Activated naive CD4-positive, alpha-beta T cell treated with anti-CD3 and anti-CD28 coated beads, Interleukin-2, amount 10 ng/mL, durations not matched to agents 7 days and 5 days (primary cell): ENCODE results near the gene COG6.

ENCODE experiments used
- CTCF ChIA-PET: fragments of 350-600 bp; sonication (Branson Sonifier 250); formaldehyde crosslinking; loops from one replicate; lab custom pipeline; 2021; ENCODE audit warnings: antibody characterized with exemption; lab: Charles Lee
- DNase-seq: peaks from one replicate; pipeline ENCODE4 v3.0.0-alpha.2; 2020
- H3K27ac Mint-ChIP-seq: one replicate; pipeline ENCODE4 v1.8.0; 2021; ENCODE audit warnings: mild to moderate bottlenecking, moderate library complexity, mixed read lengths
- H3K27me3 Mint-ChIP-seq: one replicate; pipeline ENCODE4 v1.8.0; 2021; ENCODE audit warnings: mild to moderate bottlenecking, mixed read lengths
- H3K36me3 Mint-ChIP-seq: one replicate; pipeline ENCODE4 v1.8.0; 2021; ENCODE audit warnings: mixed read lengths
- H3K4me1 Mint-ChIP-seq: one replicate; pipeline ENCODE4 v1.8.0; 2021; ENCODE audit warnings: mixed read lengths
- H3K4me3 Mint-ChIP-seq: one replicate; pipeline ENCODE4 v1.8.0; 2021; ENCODE audit warnings: mild to moderate bottlenecking, moderate library complexity, mixed read lengths
- H3K9me3 Mint-ChIP-seq: one replicate; pipeline ENCODE4 v1.8.0; 2021; ENCODE audit warnings: mixed read lengths

COG6 gene

GRCh38 chr13:39688699-39689405 is 33.4 kb downstream of the COG6 start:
- Mint-ChIP-seq H3K4me3 (no peak overlapping the region), H3K27ac (no peak overlapping the region), H3K4me1 (peaks cover 9% of the 10 kb centered on the region), H3K9me3 (no peaks in the 10 kb centered on the region), H3K27me3 (no peaks in the 10 kb centered on the region), H3K36me3 (peaks cover 11% of the 10 kb centered on the region)
- CTCF ChIA-PET, result interaction anchor here (0.6 kb wide), 1 partner anchor 1061 kb away, joined by 3 read pairs; no protein-coding TSS in a partner anchor
- DNase-seq, result no peak

GRCh38 chr13:39692660-39693438 is 37.4 kb downstream of the COG6 start:
- H3K36me3 Mint-ChIP-seq, result peaks cover 9% of the 10 kb centered on the region
- H3K4me1 Mint-ChIP-seq, result peaks cover 9% of the 10 kb centered on the region
- H3K27me3 Mint-ChIP-seq, result no peaks in the 10 kb centered on the region
- H3K4me3 Mint-ChIP-seq, result no peak overlapping the region
- CTCF ChIA-PET, result interaction anchor here (0.7 to 1.2 kb wide), 4 partner anchors 9 to 990 kb away, joined by 3 to 4 read pairs (median 4); no protein-coding TSS in a partner anchor
- DNase-seq, result no peak
- no peaks in the 10 kb centered on the region for H3K9me3 Mint-ChIP-seq
- no peak overlapping the region for H3K27ac Mint-ChIP-seq

- CTCF ChIA-PET, result no interaction called here
- H3K27me3 Mint-ChIP-seq, result no peaks in the 10 kb centered on the region
Measured at GRCh38 chr13:39699274-39699673, 43.8 kb downstream of the COG6 start.

GRCh38 chr13:39712626-39713025 is 57.2 kb downstream of the COG6 start:
- Mint-ChIP-seq H3K4me1 (no peaks in the 10 kb centered on the region), H3K9me3 (peaks cover 5% of the 10 kb centered on the region), H3K27me3 (no peaks in the 10 kb centered on the region), H3K27ac (no peak overlapping the region), H3K4me3 (no peak overlapping the region), H3K36me3 (no peaks in the 10 kb centered on the region)
- CTCF ChIA-PET, result no interaction called here
- DNase-seq, result no peak

More at GRCh38 chr13:39699274-39699673, 43.8 kb downstream of the COG6 start:
- no peak for DNase-seq
- Mint-ChIP-seq H3K9me3 (no peaks in the 10 kb centered on the region), H3K4me1 (peaks cover 8% of the 10 kb centered on the region), H3K4me3 (no peak overlapping the region), H3K27ac (no peak overlapping the region), H3K36me3 (peaks cover 1% of the 10 kb centered on the region)

- H3K4me3 Mint-ChIP-seq, result no peak overlapping the region
- no peak for DNase-seq
- no peak overlapping the region for H3K27ac Mint-ChIP-seq
- no peaks in the 10 kb centered on the region for H3K4me1 Mint-ChIP-seq
- CTCF ChIA-PET, result no interaction called here
- H3K27me3 Mint-ChIP-seq, result no peaks in the 10 kb centered on the region
- no peaks in the 10 kb centered on the region for H3K9me3 Mint-ChIP-seq
- peaks cover 26% of the 10 kb centered on the region for H3K36me3 Mint-ChIP-seq
Measured at GRCh38 chr13:39729156-39729555, 73.7 kb downstream of the COG6 start.

GRCh38 chr13:39734952-39735351 is 79.5 kb downstream of the COG6 start:
- Mint-ChIP-seq H3K4me3 (no peak overlapping the region), H3K9me3 (no peaks in the 10 kb centered on the region), H3K27ac (no peak overlapping the region), H3K4me1 (no peaks in the 10 kb centered on the region), H3K27me3 (no peaks in the 10 kb centered on the region), H3K36me3 (peaks cover 23% of the 10 kb centered on the region)
- no peak for DNase-seq
- CTCF ChIA-PET, result no interaction called here

GRCh38 chr13:39737047-39737446 is 81.6 kb downstream of the COG6 start:
- Mint-ChIP-seq H3K27ac (no peak overlapping the region), H3K4me1 (no peaks in the 10 kb centered on the region), H3K36me3 (peaks cover 27% of the 10 kb centered on the region), H3K27me3 (no peaks in the 10 kb centered on the region), H3K4me3 (no peak overlapping the region), H3K9me3 (peaks cover 5% of the 10 kb centered on the region)
- CTCF ChIA-PET, result no interaction called here
- DNase-seq, result no peak

GRCh38 chr13:39740761-39741160 is 85.3 kb downstream of the COG6 start:
- CTCF ChIA-PET, result no interaction called here
- H3K9me3 Mint-ChIP-seq, result peaks cover 10% of the 10 kb centered on the region
- H3K4me3 Mint-ChIP-seq, result no peak overlapping the region
- H3K4me1 Mint-ChIP-seq, result no peaks in the 10 kb centered on the region
- no peak overlapping the region for H3K27ac Mint-ChIP-seq
- no peak for DNase-seq
- H3K36me3 Mint-ChIP-seq, result peaks cover 15% of the 10 kb centered on the region
- H3K27me3 Mint-ChIP-seq, result no peaks in the 10 kb centered on the region

GRCh38 chr13:39748961-39749360 is 93.5 kb downstream of the COG6 start:
- CTCF ChIA-PET, result no interaction called here
- Mint-ChIP-seq H3K36me3 (no peaks in the 10 kb centered on the region), H3K27ac (no peak overlapping the region), H3K4me3 (no peak overlapping the region), H3K4me1 (no peaks in the 10 kb centered on the region), H3K9me3 (peaks cover 2% of the 10 kb centered on the region), H3K27me3 (no peaks in the 10 kb centered on the region)
- DNase-seq, result no peak

- H3K4me1 Mint-ChIP-seq, result no peaks in the 10 kb centered on the region
- no peak overlapping the region for H3K4me3 Mint-ChIP-seq
- DNase-seq, result no peak
- H3K36me3 Mint-ChIP-seq, result no peaks in the 10 kb centered on the region
- no peak overlapping the region for H3K27ac Mint-ChIP-seq
- CTCF ChIA-PET, result interaction anchor here (1.0 kb wide), 1 partner anchor 8 kb away, joined by 3 read pairs; no protein-coding TSS in a partner anchor
- H3K27me3 Mint-ChIP-seq, result no peaks in the 10 kb centered on the region
- H3K9me3 Mint-ChIP-seq, result peaks cover 2% of the 10 kb centered on the region
Measured at GRCh38 chr13:39749528-39749927, 94.1 kb downstream of the COG6 start.

- Mint-ChIP-seq H3K27ac (no peak overlapping the region), H3K4me1 (no peaks in the 10 kb centered on the region), H3K4me3 (no peak overlapping the region), H3K9me3 (no peaks in the 10 kb centered on the region), H3K36me3 (no peaks in the 10 kb centered on the region), H3K27me3 (no peaks in the 10 kb centered on the region)
- CTCF ChIA-PET, result no interaction called here
- no peak for DNase-seq
Measured at GRCh38 chr13:39751805-39752204, 96.3 kb downstream of the COG6 start.

- Mint-ChIP-seq H3K4me3 (no peak overlapping the region), H3K36me3 (no peaks in the 10 kb centered on the region), H3K4me1 (no peaks in the 10 kb centered on the region), H3K27ac (no peak overlapping the region), H3K27me3 (no peaks in the 10 kb centered on the region), H3K9me3 (no peaks in the 10 kb centered on the region)
- no peak for DNase-seq
- CTCF ChIA-PET, result no interaction called here
Measured at GRCh38 chr13:39760521-39760920, 105.1 kb downstream of the COG6 start.

GRCh38 chr13:39765801-39766463 is 110.5 kb downstream of the COG6 start:
- Mint-ChIP-seq H3K9me3 (no peaks in the 10 kb centered on the region), H3K27me3 (no peaks in the 10 kb centered on the region), H3K36me3 (no peaks in the 10 kb centered on the region), H3K4me1 (no peaks in the 10 kb centered on the region), H3K27ac (no peak overlapping the region), H3K4me3 (no peak overlapping the region)
- peak; percentile 30 for DNase-seq
- CTCF ChIA-PET, result interaction anchor here (1.0 kb wide), 2 partner anchors 11 to 172 kb away, joined by 3 to 5 read pairs; no protein-coding TSS in a partner anchor

GRCh38 chr13:39766464-39767158 is 111.1 kb downstream of the COG6 start:
- Mint-ChIP-seq H3K27ac (no peak overlapping the region), H3K4me3 (no peak overlapping the region), H3K27me3 (no peaks in the 10 kb centered on the region), H3K9me3 (no peaks in the 10 kb centered on the region), H3K4me1 (no peaks in the 10 kb centered on the region), H3K36me3 (no peaks in the 10 kb centered on the region)
- CTCF ChIA-PET, result interaction anchor here (1.0 kb wide), 1 partner anchor 171 kb away, joined by 5 read pairs; no protein-coding TSS in a partner anchor
- no peak for DNase-seq
